H1 (cell line): ENCODE data around the gene SLC24A4. TPM values are rescaled to one million over a fixed set of nuclear protein-coding genes. Genes with fewer than 3 reads are reported as not detected.

Source experiments
- GABPA ChIP-seq: IDR thresholded peaks from 2 replicates; pipeline ENCODE4 v1.6.1; 2011; ENCODE audit warnings: mild to moderate bottlenecking, low read length, moderate library complexity, borderline replicate concordance; ENCODE audit not compliant: insufficient read depth
- SP2 ChIP-seq: IDR thresholded peaks from 2 replicates; pipeline ENCODE4 v1.6.1; 2012; ENCODE audit warnings: mild to moderate bottlenecking, low read length, inconsistent platforms
- polyA plus RNA-seq, 7 experiments: library from polyadenylated mRNA; depleted of rRNA in 3 of 7; stranded (reverse) in 5 of 7; unstranded in 2 of 7; fragments of >200 nt in 5 of 7; fragments of 200-250 nt in 2 of 7; gene quantifications; 1 replicate in 5 of 7; 2 replicates in 1 of 7; 4 replicates in 1 of 7; pipeline versions ENCODE4 v1.2.1 to v1.2.3, GENCODE V29; 2011 to 2013; ENCODE audit warnings: missing spikeins in 2 of 7, mixed read lengths in 2 of 7
- total RNA-seq: library from RNA; stranded (reverse); fragmentation: NEBNext Ultra II Directional; extraction: Animal tissue kit (Norgen Biotek cat#: 25700); gene quantifications from 2 replicates; pipeline ENCODE4 v1.2.1, GENCODE V29; 2021

SLC24A4 gene
- total and polyA plus RNA-seq, 2 of the 8 experiments (the other 6 are each of a cell fraction or from before 2014, with no cell fraction given): 0.27 to 0.89 TPM

DNA sequence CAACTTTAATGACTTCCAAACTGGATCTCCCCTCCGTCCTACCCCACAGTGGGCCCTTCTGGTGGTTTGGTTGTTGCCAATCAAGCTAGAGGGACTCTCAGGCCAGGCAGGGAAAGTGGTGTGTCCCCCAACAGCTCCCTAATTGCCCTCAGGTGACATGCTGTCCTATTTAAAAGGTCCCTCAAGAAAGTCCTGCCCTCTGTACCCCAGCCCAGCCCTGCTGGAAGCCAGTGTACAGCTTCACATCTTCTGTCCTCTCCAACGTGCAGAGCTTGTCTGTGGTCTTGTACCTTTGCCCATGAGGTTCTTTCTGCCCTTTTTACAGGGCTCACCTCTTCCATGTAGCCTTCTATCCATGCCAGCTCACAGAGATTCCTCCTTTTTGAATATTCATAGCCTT, 194.8 kb downstream of the SLC24A4 start (continued):
- TF ChIP-seq SP2: no peak
- no peak for TF ChIP-seq GABPA
